ENCODE data around the gene GATB. TPM values are rescaled to one million over a fixed set of nuclear protein-coding genes. Genes with fewer than 3 reads are reported as not detected.
A peak's percentile ranks its signal among the peaks of the same experiment; 100 is the strongest.

The GATB gene
- total RNA-seq, 1 donor from 2014 or later: 11.1 TPM

- TF ChIP-seq, protein P1, sequence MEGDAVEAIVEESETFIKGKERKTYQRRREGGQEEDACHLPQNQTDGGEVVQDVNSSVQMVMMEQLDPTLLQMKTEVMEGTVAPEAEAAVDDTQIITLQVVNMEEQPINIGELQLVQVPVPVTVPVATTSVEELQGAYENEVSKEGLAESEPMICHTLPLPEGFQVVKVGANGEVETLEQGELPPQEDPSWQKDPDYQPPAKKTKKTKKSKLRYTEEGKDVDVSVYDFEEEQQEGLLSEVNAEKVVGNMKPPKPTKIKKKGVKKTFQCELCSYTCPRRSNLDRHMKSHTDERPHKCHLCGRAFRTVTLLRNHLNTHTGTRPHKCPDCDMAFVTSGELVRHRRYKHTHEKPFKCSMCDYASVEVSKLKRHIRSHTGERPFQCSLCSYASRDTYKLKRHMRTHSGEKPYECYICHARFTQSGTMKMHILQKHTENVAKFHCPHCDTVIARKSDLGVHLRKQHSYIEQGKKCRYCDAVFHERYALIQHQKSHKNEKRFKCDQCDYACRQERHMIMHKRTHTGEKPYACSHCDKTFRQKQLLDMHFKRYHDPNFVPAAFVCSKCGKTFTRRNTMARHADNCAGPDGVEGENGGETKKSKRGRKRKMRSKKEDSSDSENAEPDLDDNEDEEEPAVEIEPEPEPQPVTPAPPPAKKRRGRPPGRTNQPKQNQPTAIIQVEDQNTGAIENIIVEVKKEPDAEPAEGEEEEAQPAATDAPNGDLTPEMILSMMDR (IDR thresholded peaks at IDR 0.05; ENCODE audit: insufficient read depth, low read length, severe bottlenecking): no peak
- FAIRE-seq (no peak), DNase-seq (ENCODE audit: low read depth) (no peak)
- Histone ChIP-seq H3K36me3 (ENCODE audit: control insufficient read depth, insufficient read depth, low read length) (peaks cover 6% of the 10 kb centered on the region), H3K4me3 (ENCODE audit: low read depth, low read length) (no peak overlapping the region), H3K27me3 (ENCODE audit: control insufficient read depth, insufficient read depth, low read length) (no peaks in the 10 kb centered on the region)
Observed at GRCh38 chr4:151703401-151703800, 57.4 kb downstream of the GATB start.

DNA sequence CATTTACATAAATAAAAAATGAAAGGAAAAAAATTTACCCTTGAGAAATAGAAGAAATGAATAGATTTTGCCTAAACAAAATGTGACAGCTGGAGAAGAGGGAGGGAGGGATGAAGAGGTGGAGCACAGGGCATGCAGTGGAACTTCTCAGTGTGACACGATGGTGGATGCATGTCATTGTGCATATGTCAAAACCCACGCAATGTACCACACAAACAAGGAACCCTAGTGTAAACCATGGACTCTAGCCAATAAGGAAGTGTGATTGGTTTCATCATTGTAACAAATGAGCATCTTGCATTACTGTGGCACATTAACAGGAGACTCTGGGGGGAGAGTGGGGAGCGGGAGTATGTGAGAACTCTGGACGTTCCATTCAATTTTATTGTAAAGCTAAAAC, 58.6 kb downstream of the GATB start:
- H3K36me3 ChIP-seq (ENCODE audit: control insufficient read depth, insufficient read depth, low read length): peaks cover 3% of the 10 kb centered on the region
- FAIRE-seq: no peak

GRCh38 chr4:151700566-151701316, 60.1 kb downstream of the GATB start:
- TF ChIP-seq, protein P1 (IDR thresholded peaks at IDR 0.05; ENCODE audit: insufficient read depth, low read length, severe bottlenecking): no peak
- no peak overlapping the region for H3K4me3 ChIP-seq (ENCODE audit: low read depth, low read length)
- H3K36me3 ChIP-seq (ENCODE audit: control insufficient read depth, insufficient read depth, low read length): peaks cover 3% of the 10 kb centered on the region
- H3K27me3 ChIP-seq (ENCODE audit: control insufficient read depth, insufficient read depth, low read length): no peaks in the 10 kb centered on the region
- FAIRE-seq (no peak), DNase-seq (ENCODE audit: low read depth) (no peak)

More for the DNA sequence above, 58.6 kb downstream of the GATB start:
- Histone ChIP-seq H3K27me3 (ENCODE audit: control insufficient read depth, insufficient read depth, low read length) (no peaks in the 10 kb centered on the region), H3K4me3 (ENCODE audit: low read depth, low read length) (no peak overlapping the region)
- TF ChIP-seq, protein P1 (IDR thresholded peaks at IDR 0.05; ENCODE audit: insufficient read depth, low read length, severe bottlenecking): no peak
- no peak for DNase-seq (ENCODE audit: low read depth)

- TF ChIP-seq, protein P1 (IDR thresholded peaks at IDR 0.05; ENCODE audit: insufficient read depth, low read length, severe bottlenecking): no peak
- H3K36me3 ChIP-seq (ENCODE audit: control insufficient read depth, insufficient read depth, low read length): peaks cover 2% of the 10 kb centered on the region
- no peak for FAIRE-seq
Observed at GRCh38 chr4:151698213-151698612, 62.6 kb downstream of the GATB start.

GRCh38 chr4:151694961-151695720, 65.7 kb downstream of the GATB start:
- peak; percentile 12 for DNase-seq (ENCODE audit: low read depth)
- TF ChIP-seq, protein P1 (IDR thresholded peaks at IDR 0.05; ENCODE audit: insufficient read depth, low read length, severe bottlenecking): no peak
- Histone ChIP-seq H3K27me3 (ENCODE audit: control insufficient read depth, insufficient read depth, low read length) (no peaks in the 10 kb centered on the region), H3K4me3 (ENCODE audit: low read depth, low read length) (no peak overlapping the region), H3K36me3 (ENCODE audit: control insufficient read depth, insufficient read depth, low read length) (no peaks in the 10 kb centered on the region)
- FAIRE-seq: no peak

More at GRCh38 chr4:151698213-151698612, 62.6 kb downstream of the GATB start:
- DNase-seq (ENCODE audit: low read depth): no peak
- no peak overlapping the region for H3K4me3 ChIP-seq (ENCODE audit: low read depth, low read length)
- H3K27me3 ChIP-seq (ENCODE audit: control insufficient read depth, insufficient read depth, low read length): no peaks in the 10 kb centered on the region
